Body of pancreas (tissue), 4 donors: ENCODE measurements around the gene ASCC1.

Experiments
- POLR2A ChIP-seq, 3 donors: fragments of 450-650 bp; IDR thresholded peaks; one replicate each; pipeline ENCODE4 v1.6.1; 2016; ENCODE audit warnings: antibody characterized with exemption in 3 of 3, mild to moderate bottlenecking in 2 of 3
- TF ChIP-seq, protein P1 (sequence below), 7 experiments: fragments of 450-650 bp in 4 of 7; fragments of 200-600 bp in 3 of 7; sonication (generic) in 3 of 7; IDR thresholded peaks; one replicate each; pipeline ENCODE4 v1.5.1; 2016 to 2019; ENCODE audit warnings: antibody characterized with exemption in 7 of 7

DNA sequence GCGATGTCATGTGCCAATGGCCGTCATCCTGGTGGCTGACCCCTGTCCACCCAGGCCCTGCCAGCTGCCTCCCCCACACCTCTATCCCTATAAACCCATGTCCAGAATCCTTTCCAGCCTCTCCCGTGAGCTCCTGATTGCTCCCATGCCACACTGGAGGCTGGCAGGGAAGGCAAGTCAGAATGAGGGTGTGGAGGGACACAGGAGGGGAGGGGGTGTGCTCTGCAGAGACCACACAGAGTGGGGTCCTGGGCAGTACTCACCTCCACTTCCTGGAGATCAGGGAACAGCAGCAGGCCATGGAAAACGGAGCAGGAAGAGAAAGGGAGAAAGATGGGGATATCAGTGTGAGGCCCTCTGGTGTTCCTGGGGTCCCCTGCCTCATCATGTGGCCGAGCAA, 143.4 kb downstream of the ASCC1 start:
- TF ChIP-seq, protein P1, sequence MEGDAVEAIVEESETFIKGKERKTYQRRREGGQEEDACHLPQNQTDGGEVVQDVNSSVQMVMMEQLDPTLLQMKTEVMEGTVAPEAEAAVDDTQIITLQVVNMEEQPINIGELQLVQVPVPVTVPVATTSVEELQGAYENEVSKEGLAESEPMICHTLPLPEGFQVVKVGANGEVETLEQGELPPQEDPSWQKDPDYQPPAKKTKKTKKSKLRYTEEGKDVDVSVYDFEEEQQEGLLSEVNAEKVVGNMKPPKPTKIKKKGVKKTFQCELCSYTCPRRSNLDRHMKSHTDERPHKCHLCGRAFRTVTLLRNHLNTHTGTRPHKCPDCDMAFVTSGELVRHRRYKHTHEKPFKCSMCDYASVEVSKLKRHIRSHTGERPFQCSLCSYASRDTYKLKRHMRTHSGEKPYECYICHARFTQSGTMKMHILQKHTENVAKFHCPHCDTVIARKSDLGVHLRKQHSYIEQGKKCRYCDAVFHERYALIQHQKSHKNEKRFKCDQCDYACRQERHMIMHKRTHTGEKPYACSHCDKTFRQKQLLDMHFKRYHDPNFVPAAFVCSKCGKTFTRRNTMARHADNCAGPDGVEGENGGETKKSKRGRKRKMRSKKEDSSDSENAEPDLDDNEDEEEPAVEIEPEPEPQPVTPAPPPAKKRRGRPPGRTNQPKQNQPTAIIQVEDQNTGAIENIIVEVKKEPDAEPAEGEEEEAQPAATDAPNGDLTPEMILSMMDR (IDR thresholded peaks at IDR 0.05) = no peak
- no peak for TF ChIP-seq POLR2A (IDR thresholded peaks at IDR 0.05)
